WERI-Rb-1 (cell line): ENCODE measurements around the gene EPAS1.

ENCODE experiments used
- DNase-seq: peaks from one replicate; pipeline ENCODE4 v3.0.0-alpha.2; 2020
- H3K27ac ChIP-seq: fragments of 250-450 bp; sonication (Bioruptor Pico); 2 replicates; pipeline ENCODE4 v1.5.1; 2020; ENCODE audit warnings: mild to moderate bottlenecking, moderate library complexity
- H3K27me3 ChIP-seq: fragments of 250-450 bp; sonication (Bioruptor Pico); 2 replicates; pipeline ENCODE4 v1.5.1; 2021; ENCODE audit warnings: mild to moderate bottlenecking, low read depth, moderate library complexity; ENCODE audit not compliant: insufficient read depth, severe bottlenecking
- H3K36me3 ChIP-seq: fragments of 250-450 bp; sonication (Bioruptor Pico); 2 replicates; pipeline ENCODE4 v1.5.1; 2020; ENCODE audit warnings: mild to moderate bottlenecking, moderate library complexity
- H3K4me3 ChIP-seq: 2 replicates; pipeline ENCODE4 v1.5.1; 2011; ENCODE audit warnings: low read depth, mild to moderate bottlenecking, control low read depth, low read length
- H3K9me3 ChIP-seq: fragments of 250-450 bp; sonication (Bioruptor Pico); 2 replicates; pipeline ENCODE4 v1.5.1; 2021; ENCODE audit warnings: mild to moderate bottlenecking, moderate library complexity; ENCODE audit not compliant: severe bottlenecking
- TF ChIP-seq, protein P1 (sequence below): IDR thresholded peaks from 2 replicates; pipeline ENCODE4 v1.5.1; 2011; ENCODE audit warnings: low read depth, mild to moderate bottlenecking, control low read depth, inconsistent platforms, low read length

EPAS1 gene

GRCh38 chr2:46387886-46388515, 90.8 kb downstream of the EPAS1 start:
- no peaks in the 10 kb centered on the region for H3K9me3 ChIP-seq
- DNase-seq, result no peak
- no peaks in the 10 kb centered on the region for H3K36me3 ChIP-seq
- H3K27ac ChIP-seq, result no peak overlapping the region
- H3K4me3 ChIP-seq, result no peak overlapping the region
- no peaks in the 10 kb centered on the region for H3K27me3 ChIP-seq
- TF ChIP-seq, protein P1, sequence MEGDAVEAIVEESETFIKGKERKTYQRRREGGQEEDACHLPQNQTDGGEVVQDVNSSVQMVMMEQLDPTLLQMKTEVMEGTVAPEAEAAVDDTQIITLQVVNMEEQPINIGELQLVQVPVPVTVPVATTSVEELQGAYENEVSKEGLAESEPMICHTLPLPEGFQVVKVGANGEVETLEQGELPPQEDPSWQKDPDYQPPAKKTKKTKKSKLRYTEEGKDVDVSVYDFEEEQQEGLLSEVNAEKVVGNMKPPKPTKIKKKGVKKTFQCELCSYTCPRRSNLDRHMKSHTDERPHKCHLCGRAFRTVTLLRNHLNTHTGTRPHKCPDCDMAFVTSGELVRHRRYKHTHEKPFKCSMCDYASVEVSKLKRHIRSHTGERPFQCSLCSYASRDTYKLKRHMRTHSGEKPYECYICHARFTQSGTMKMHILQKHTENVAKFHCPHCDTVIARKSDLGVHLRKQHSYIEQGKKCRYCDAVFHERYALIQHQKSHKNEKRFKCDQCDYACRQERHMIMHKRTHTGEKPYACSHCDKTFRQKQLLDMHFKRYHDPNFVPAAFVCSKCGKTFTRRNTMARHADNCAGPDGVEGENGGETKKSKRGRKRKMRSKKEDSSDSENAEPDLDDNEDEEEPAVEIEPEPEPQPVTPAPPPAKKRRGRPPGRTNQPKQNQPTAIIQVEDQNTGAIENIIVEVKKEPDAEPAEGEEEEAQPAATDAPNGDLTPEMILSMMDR, result no peak

GRCh38 chr2:46388881-46389280, 91.7 kb downstream of the EPAS1 start:
- no peak for DNase-seq
- Histone ChIP-seq H3K27me3 (no peaks in the 10 kb centered on the region), H3K9me3 (no peaks in the 10 kb centered on the region), H3K36me3 (no peaks in the 10 kb centered on the region), H3K27ac (no peak overlapping the region), H3K4me3 (no peak overlapping the region)
- TF ChIP-seq, protein P1, result no peak

DNA sequence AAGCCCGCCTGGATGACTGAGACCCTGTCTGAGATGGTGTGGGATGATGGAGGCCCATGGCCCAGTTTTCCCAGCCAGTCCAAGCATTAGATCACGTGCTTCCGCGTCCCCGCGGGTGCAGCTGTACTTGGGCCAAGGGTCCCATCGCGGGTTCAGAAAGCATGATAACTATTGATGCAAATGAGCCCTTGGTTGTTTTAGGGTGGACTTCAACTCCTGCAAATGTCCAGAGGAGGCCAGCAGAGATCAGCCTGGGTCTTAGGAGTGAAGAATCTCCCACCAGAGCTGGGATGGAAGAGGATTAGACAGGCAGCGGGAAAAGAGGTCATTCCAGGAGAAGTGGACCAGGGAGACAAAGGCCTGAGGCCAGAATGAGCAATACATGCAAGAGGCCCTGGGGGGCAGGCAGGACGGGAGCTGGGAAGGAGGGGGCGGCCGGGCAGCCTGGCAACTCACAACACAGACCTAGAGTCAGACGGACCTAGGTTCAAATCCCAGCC, 92.3 kb downstream of the EPAS1 start:
- H3K4me3 ChIP-seq, result no peak overlapping the region
- TF ChIP-seq, protein P1, result peak; percentile 60
- peak overlapping the region; percentile 41 for H3K27ac ChIP-seq
- H3K9me3 ChIP-seq, result no peaks in the 10 kb centered on the region
- peak; percentile 81 for DNase-seq
- no peaks in the 10 kb centered on the region for H3K27me3 ChIP-seq
- no peaks in the 10 kb centered on the region for H3K36me3 ChIP-seq

DNA sequence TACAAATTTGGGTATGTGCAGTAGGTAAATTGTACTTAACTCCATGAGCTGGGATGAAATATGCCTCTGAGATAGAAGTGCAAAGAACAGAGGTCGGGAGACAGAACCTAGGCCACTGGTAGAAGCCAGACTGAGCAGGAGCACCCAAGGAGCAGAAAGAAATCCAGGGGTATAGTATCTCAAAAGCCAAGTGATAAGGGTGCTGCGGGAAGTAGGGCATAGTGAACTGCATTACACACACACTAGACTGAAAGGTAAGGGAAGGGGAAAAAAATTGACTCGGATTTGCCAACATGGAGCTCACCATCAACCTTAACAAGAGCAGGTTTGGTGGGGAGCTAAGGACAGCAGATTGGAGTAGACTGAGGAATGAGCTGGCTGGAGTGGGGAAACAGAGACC, 92.8 kb downstream of the EPAS1 start:
- TF ChIP-seq, protein P1, result no peak
- H3K36me3 ChIP-seq, result no peaks in the 10 kb centered on the region
- no peaks in the 10 kb centered on the region for H3K27me3 ChIP-seq
- DNase-seq, result no peak
- H3K9me3 ChIP-seq, result no peaks in the 10 kb centered on the region
- peak overlapping the region; percentile 41 for H3K27ac ChIP-seq
- H3K4me3 ChIP-seq, result no peak overlapping the region

- H3K4me3 ChIP-seq, result no peak overlapping the region
- H3K36me3 ChIP-seq, result no peaks in the 10 kb centered on the region
- TF ChIP-seq, protein P1, result no peak
- no peaks in the 10 kb centered on the region for H3K27me3 ChIP-seq
- no peaks in the 10 kb centered on the region for H3K9me3 ChIP-seq
- H3K27ac ChIP-seq, result no peak overlapping the region
- no peak for DNase-seq
Observed at GRCh38 chr2:46390901-46391395, 93.7 kb downstream of the EPAS1 start.
